HepG2 (cell line): ENCODE data around the gene TSPAN9. TPM values are rescaled to one million over a fixed set of nuclear protein-coding genes. Genes with fewer than 3 reads are reported as not detected.

Experiments
- ATAC-seq: fragments of 200-7000 bp; cut with Tn5 transposase; 3 replicates; pipeline ENCODE4 v1.9.1; 2020; ENCODE audit warnings: mild to moderate bottlenecking, moderate library complexity
- BruUV-seq: library from RNA; stranded (reverse); fragments of 400-500 nt; replicated peaks from 2 replicates; lab custom pipeline; 2021; lab: Mats Ljungman, UMichigan
- CTCF ChIA-PET: fragments of 300-600 bp; formaldehyde crosslinking; extraction: SDS; loops from one replicate; lab custom pipeline; 2021; ENCODE audit warnings: low total read pairs, inconsistent platforms, low intra/inter-chr PET ratio; lab: Yijun Ruan, JAX
- POLR2A ChIA-PET: fragments of 350-600 bp; sonication (Branson Sonifier 250); formaldehyde crosslinking; loops from one replicate; lab custom pipeline; 2020; ENCODE audit warnings: antibody characterized with exemption, inconsistent platforms; lab: Yijun Ruan, JAX
- DNase-seq: peaks from one replicate; pipeline ENCODE4 v3.0.0-alpha.2; 2015; ENCODE audit warnings: low spot score
- FAIRE-seq: peaks from 3 replicates; lab custom pipeline; 2011; peaks lifted over from hg19 to GRCh38; lab: Jason Lieb, UNC
- H2AFZ ChIP-seq: one replicate; pipeline ENCODE4 v1.6.1; 2011; ENCODE audit warnings: low read length, inconsistent platforms
- H3K27ac ChIP-seq: fragments of 300-600 bp; 3 replicates; pipeline ENCODE4 v1.8.0; 2011; ENCODE audit warnings: mixed run types, mild to moderate bottlenecking, mixed read lengths, low read length, inconsistent platforms; ENCODE audit not compliant: insufficient read depth; ENCODE audit errors: extremely low read length
- H3K27me3 ChIP-seq, 2 experiments: fragments of 200-600 bp in 1 of 2; 2 replicates in 1 of 2; 3 replicates in 1 of 2; pipeline versions ENCODE4 v1.6.0 to v1.8.0; 2011; ENCODE audit warnings: low read length in 2 of 2, mild to moderate bottlenecking in 2 of 2, moderate library complexity in 2 of 2, inconsistent platforms in 1 of 2; ENCODE audit not compliant: insufficient read depth in 2 of 2, control insufficient read depth in 1 of 2
- H3K36me3 ChIP-seq, 2 experiments: fragments of 200-600 bp in 1 of 2; replicated peaks in 1 of 2; 2 replicates in 1 of 2; 3 replicates in 1 of 2; pipeline versions ENCODE4 v1.5.1 to v1.8.0; 2011; ENCODE audit warnings: low read length in 2 of 2, inconsistent platforms in 1 of 2; ENCODE audit not compliant: insufficient read depth in 2 of 2, control insufficient read depth in 1 of 2
- H3K4me1 ChIP-seq: 2 replicates; pipeline ENCODE4 v1.5.1; 2012; ENCODE audit warnings: low read length, inconsistent platforms; ENCODE audit not compliant: insufficient read depth
- H3K4me2 ChIP-seq: 2 replicates; pipeline ENCODE4 v1.6.0; 2011; ENCODE audit warnings: low read depth, low read length, inconsistent platforms
- H3K4me3 ChIP-seq, 3 experiments: fragments of 200-600 bp in 1 of 3; sonication (generic), shearing (Covaris generic) in 1 of 3; replicated peaks in 1 of 3; 2 replicates each; pipeline ENCODE4 v1.5.1; 2011 to 2016; ENCODE audit warnings: low read length in 3 of 3, inconsistent platforms in 2 of 3, low read depth in 2 of 3, mild to moderate bottlenecking in 2 of 3, control low read depth in 1 of 3, mixed read lengths in 1 of 3; ENCODE audit not compliant: insufficient read depth in 1 of 3
- H3K79me2 ChIP-seq: one replicate; pipeline ENCODE4 v1.6.1; 2011; ENCODE audit warnings: low read length, inconsistent platforms; ENCODE audit not compliant: insufficient read depth
- H3K9ac ChIP-seq: 2 replicates; pipeline ENCODE4 v1.6.0; 2011; ENCODE audit warnings: mild to moderate bottlenecking, low read depth, low read length, inconsistent platforms; ENCODE audit not compliant: insufficient read depth
- H3K9me3 ChIP-seq: 2 replicates; pipeline ENCODE4 v1.5.1; 2012; ENCODE audit warnings: mild to moderate bottlenecking, low read length
- H4K20me1 ChIP-seq: 2 replicates; pipeline ENCODE4 v1.6.0; 2011; ENCODE audit warnings: inconsistent platforms, mild to moderate bottlenecking, low read length, moderate library complexity; ENCODE audit not compliant: insufficient read depth
- ATRX ChIP-seq: sonication (generic); formaldehyde crosslinking; IDR thresholded peaks from 2 replicates; pipeline ENCODE4 v1.4.0; 2020; ENCODE audit warnings: missing genetic modification reagents, borderline replicate concordance
- EED ChIP-seq: sonication (generic); formaldehyde crosslinking; IDR thresholded peaks from 2 replicates; pipeline ENCODE4 v1.5.0; 2020; ENCODE audit warnings: mild to moderate bottlenecking, missing genetic modification reagents
- FOSL2 ChIP-seq: sonication (generic); formaldehyde crosslinking; IDR thresholded peaks from 2 replicates; pipeline ENCODE4 v1.4.0; 2020; ENCODE audit warnings: missing genetic modification reagents
- FOXP1 ChIP-seq, 2 experiments: fragments of 450-650 bp in 1 of 2; IDR thresholded peaks; 2 replicates each; pipeline ENCODE4 v1.6.1; 2017 to 2018; ENCODE audit warnings: antibody characterized with exemption in 1 of 2
- JUN ChIP-seq: sonication (generic); formaldehyde crosslinking; IDR thresholded peaks from 2 replicates; pipeline ENCODE4 v1.4.0; 2020; ENCODE audit warnings: mild to moderate bottlenecking, missing genetic modification reagents
- NR2F6 ChIP-seq, 2 experiments: IDR thresholded peaks; 2 replicates each; pipeline ENCODE4 v1.6.1; 2016; ENCODE audit warnings: antibody characterized with exemption in 1 of 2, mild to moderate bottlenecking in 1 of 2
- U2AF1 ChIP-seq: fragments of 200-400 bp; formaldehyde crosslinking; optimal IDR thresholded peaks from 2 replicates; pipeline ENCODE3; 2017; ENCODE audit warnings: mild to moderate bottlenecking, low read depth, low read length
- ZBTB38 ChIP-seq: sonication (generic); formaldehyde crosslinking; IDR thresholded peaks from 2 replicates; pipeline ENCODE4 v1.5.1; 2020; ENCODE audit warnings: mild to moderate bottlenecking, missing genetic modification reagents
- ZNF563 ChIP-seq: sonication (generic); formaldehyde crosslinking; IDR thresholded peaks from 2 replicates; pipeline ENCODE4 v1.8.0; 2022; ENCODE audit warnings: mild to moderate bottlenecking, moderate library complexity, missing genetic modification reagents
- ZNF703 ChIP-seq: sonication (generic); formaldehyde crosslinking; IDR thresholded peaks from 2 replicates; pipeline ENCODE4 v1.5.1; 2020; ENCODE audit warnings: missing genetic modification reagents, mild to moderate bottlenecking, moderate library complexity, borderline replicate concordance
- ZNF768 ChIP-seq: sonication (generic); formaldehyde crosslinking; IDR thresholded peaks from 2 replicates; pipeline ENCODE4 v1.4.0; 2020; ENCODE audit warnings: missing genetic modification reagents
- whole genome bisulfite sequencing: methylation state at CpG from one replicate; pipeline ENCODE4 v1.1.6; 2017; ENCODE audit warnings: low lambda C conversion rate; 5-methylcytosine and 5-hydroxymethylcytosine counted together
- in situ Hi-C: cut with HindIII; loops from 2 replicates; pipeline ENCODE4 v1.10.0; 2017; ENCODE audit warnings: low pct_unique_long_range_greater_than_20kb; ENCODE audit not compliant: extremely low pct_ligation_motif_present
- intact Hi-C: fragments of 100-400 bp; cut with micrococcal nuclease; formaldehyde crosslinking; loops from one replicate; pipeline ENCODE4 v1.10.0; 2022; ENCODE audit not compliant: unreplicated experiment
- polyA plus RNA-seq, 8 experiments: library from polyadenylated mRNA; depleted of rRNA in 3 of 8; stranded (reverse) in 7 of 8; unstranded in 1 of 8; fragments of >200 nt; fragmentation: Illumina TruSeq in 4 of 8; extraction: Trizol in 4 of 8; gene quantifications; 2 replicates each; pipeline versions ENCODE4 v1.2.1 to v1.2.3, GENCODE V29; 2011 to 2016; ENCODE audit warnings: low read depth in 4 of 8, missing spikeins in 1 of 8, mixed read lengths in 1 of 8; ENCODE audit not compliant: insufficient read depth in 1 of 8
- total RNA-seq, 5 experiments: library from RNA; depleted of rRNA; stranded (reverse); fragments of >200 nt; fragmentation: Illumina TruSeq; extraction: Trizol; gene quantifications; 2 replicates each; pipeline ENCODE4 v1.2.3, GENCODE V29; 2016; ENCODE audit warnings: low read depth in 1 of 5
- TF ChIP-seq, protein P1 (sequence below): IDR thresholded peaks from 2 replicates; pipeline ENCODE4 v1.6.1; 2016; ENCODE audit warnings: mild to moderate bottlenecking

TSPAN9 gene
- total and polyA plus RNA-seq, 2 of the 13 experiments (the other 11 are each of a cell fraction or from before 2014, with no cell fraction given), result 18.1 to 42.3 TPM

DNA sequence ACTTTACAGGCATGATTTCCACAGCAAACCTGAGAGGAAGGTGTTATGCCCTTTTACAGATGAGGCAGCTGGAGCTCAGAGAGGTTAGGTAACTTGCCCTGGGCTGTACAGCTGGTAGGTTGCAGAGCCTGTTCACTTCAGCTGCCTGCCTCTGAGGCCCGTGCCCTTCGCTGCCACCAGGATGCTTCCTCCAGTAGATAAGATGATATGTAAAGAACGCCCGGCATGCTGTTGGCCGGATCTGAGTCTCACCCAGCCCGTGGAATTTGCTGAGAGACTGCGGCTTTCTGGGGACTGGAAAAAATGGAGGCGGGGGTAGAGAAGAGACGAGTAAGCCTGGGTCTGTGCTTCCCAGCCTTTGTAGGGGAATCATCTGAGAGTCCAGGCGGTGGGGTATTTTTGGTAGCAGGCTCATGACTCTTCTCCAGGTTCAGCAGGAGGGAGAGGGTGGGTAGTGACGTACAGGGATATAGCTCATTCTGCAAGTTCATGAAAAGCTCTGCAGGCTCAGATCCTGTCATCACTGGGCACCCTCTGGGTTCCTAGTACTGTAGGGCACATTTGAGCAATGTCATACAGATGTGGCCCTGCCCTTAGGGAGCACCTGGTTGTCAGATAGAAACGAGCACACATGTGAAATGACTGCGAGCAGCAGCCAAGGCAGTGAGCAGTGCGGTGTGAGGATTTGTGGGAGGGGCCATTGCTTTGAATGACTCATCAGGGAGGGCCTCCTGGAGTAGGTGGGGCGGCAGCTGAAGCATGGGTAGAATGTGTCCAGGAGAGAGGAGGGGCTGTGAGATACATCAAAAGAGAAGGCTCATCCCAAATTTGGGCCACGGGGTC lies 159.4 kb downstream of the TSPAN9 start:
- Histone ChIP-seq H3K36me3 (peaks cover 0 to 9% of the 10 kb centered on the region in 2 experiments; a peak in 1 of 5 replicates), H2AFZ (no peak overlapping the region), H3K27me3 (no peaks in the 10 kb centered on the region), H4K20me1 (peaks cover 3% of the 10 kb centered on the region; the same call in 1 of the 2 replicates), H3K9me3 (no peaks in the 10 kb centered on the region), H3K4me3 (no peak overlapping the region), H3K9ac (no peak overlapping the region), H3K27ac (no peak overlapping the region), H3K4me2 (no peak overlapping the region), H3K4me1 (peaks cover 18% of the 10 kb centered on the region), H3K79me2 (no peaks in the 10 kb centered on the region)
- ATAC-seq (peak; percentile 31; the same call in 2 of the 3 replicates), DNase-seq (peak; percentile 29), FAIRE-seq (no peak)
- intact Hi-C loops (no loop called here), in situ Hi-C loops (no loop called here)
- ChIA-PET POLR2A (no interaction called here), CTCF (no interaction called here)
- no peak for TF ChIP-seq NR2F6 (IDR thresholded peaks at IDR 0.05)
- TF ChIP-seq NR2F6 (CRISPR knock-in tag; IDR thresholded peaks at IDR 0.05), result no peak
- peak; percentile 80 for TF ChIP-seq FOSL2 (CRISPR knock-in tag)
- TF ChIP-seq, protein P1, sequence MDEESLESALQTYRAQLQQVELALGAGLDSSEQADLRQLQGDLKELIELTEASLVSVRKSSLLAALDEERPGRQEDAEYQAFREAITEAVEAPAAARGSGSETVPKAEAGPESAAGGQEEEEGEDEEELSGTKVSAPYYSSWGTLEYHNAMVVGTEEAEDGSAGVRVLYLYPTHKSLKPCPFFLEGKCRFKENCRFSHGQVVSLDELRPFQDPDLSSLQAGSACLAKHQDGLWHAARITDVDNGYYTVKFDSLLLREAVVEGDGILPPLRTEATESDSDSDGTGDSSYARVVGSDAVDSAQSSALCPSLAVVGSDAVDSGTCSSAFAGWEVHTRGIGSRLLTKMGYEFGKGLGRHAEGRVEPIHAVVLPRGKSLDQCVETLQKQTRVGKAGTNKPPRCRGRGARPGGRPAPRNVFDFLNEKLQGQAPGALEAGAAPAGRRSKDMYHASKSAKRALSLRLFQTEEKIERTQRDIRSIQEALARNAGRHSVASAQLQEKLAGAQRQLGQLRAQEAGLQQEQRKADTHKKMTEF (CRISPR knock-in tag), result no peak
- TF ChIP-seq ZNF768 (CRISPR knock-in tag), result peak; percentile 93
- TF ChIP-seq ZNF563 (CRISPR knock-in tag), result no peak
- TF ChIP-seq EED (CRISPR knock-in tag), result no peak
- no peak for TF ChIP-seq FOXP1 (IDR thresholded peaks at IDR 0.05)
- TF ChIP-seq FOXP1 (CRISPR knock-in tag; IDR thresholded peaks at IDR 0.05), result no peak
- no peak for TF ChIP-seq ZNF703 (CRISPR knock-in tag)
- no peak for TF ChIP-seq ATRX (CRISPR knock-in tag)
- no peak for TF ChIP-seq U2AF1
- no peak for TF ChIP-seq ZBTB38 (CRISPR knock-in tag)
- no peak for TF ChIP-seq JUN (CRISPR knock-in tag)
- BruUV-seq, result no TSS peak
- 88% methylated on average over 16 of the region's 16 CpGs for whole genome bisulfite sequencing
